Panc1 (cell line): Measurements from ENCODE around the gene UBR3.

Source experiments
- CTCF ChIP-seq: fragments of 450-650 bp; IDR thresholded peaks from 2 replicates; pipeline ENCODE4 v1.5.1; 2017; ENCODE audit warnings: mild to moderate bottlenecking
- POLR2AphosphoS5 ChIP-seq: IDR thresholded peaks from 2 replicates; pipeline ENCODE4 v1.6.1; 2012; ENCODE audit warnings: mild to moderate bottlenecking, low read depth, low read length, moderate library complexity
- TF ChIP-seq, protein P1 (sequence below), 2 experiments: IDR thresholded peaks; 2 replicates each; pipeline ENCODE4 v1.6.1; 2011 to 2012; ENCODE audit warnings: low read depth in 2 of 2, control low read depth in 1 of 2, low read length in 1 of 2, mild to moderate bottlenecking in 1 of 2, moderate library complexity in 1 of 2; ENCODE audit not compliant: insufficient read depth in 1 of 2

GRCh38 chr2:169790581-169790980, 36.7 kb upstream of the UBR3 start:
- TF ChIP-seq POLR2AphosphoS5 (no peak), CTCF (no peak)
- TF ChIP-seq, protein P1, sequence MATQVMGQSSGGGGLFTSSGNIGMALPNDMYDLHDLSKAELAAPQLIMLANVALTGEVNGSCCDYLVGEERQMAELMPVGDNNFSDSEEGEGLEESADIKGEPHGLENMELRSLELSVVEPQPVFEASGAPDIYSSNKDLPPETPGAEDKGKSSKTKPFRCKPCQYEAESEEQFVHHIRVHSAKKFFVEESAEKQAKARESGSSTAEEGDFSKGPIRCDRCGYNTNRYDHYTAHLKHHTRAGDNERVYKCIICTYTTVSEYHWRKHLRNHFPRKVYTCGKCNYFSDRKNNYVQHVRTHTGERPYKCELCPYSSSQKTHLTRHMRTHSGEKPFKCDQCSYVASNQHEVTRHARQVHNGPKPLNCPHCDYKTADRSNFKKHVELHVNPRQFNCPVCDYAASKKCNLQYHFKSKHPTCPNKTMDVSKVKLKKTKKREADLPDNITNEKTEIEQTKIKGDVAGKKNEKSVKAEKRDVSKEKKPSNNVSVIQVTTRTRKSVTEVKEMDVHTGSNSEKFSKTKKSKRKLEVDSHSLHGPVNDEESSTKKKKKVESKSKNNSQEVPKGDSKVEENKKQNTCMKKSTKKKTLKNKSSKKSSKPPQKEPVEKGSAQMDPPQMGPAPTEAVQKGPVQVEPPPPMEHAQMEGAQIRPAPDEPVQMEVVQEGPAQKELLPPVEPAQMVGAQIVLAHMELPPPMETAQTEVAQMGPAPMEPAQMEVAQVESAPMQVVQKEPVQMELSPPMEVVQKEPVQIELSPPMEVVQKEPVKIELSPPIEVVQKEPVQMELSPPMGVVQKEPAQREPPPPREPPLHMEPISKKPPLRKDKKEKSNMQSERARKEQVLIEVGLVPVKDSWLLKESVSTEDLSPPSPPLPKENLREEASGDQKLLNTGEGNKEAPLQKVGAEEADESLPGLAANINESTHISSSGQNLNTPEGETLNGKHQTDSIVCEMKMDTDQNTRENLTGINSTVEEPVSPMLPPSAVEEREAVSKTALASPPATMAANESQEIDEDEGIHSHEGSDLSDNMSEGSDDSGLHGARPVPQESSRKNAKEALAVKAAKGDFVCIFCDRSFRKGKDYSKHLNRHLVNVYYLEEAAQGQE (IDR thresholded peaks at IDR 0.05; ENCODE audit: insufficient read depth in 1 of 2, low read depth in 2 of 2, low read length in 1 of 2): no peak
